SK-N-SH (cell line): Measurements from ENCODE around the gene TIMD4. TPM values are rescaled to one million over a fixed set of nuclear protein-coding genes. Genes with fewer than 3 reads are reported as not detected.
"Not testable (repeated sequence)": the region's sequence is repeated elsewhere in the genome, so short reads cannot be mapped to it uniquely, and the experiment has no call there.

ENCODE experiments used
- CTCF ChIA-PET: fragments of 300-600, 350-600 bp; formaldehyde crosslinking; extraction: SDS; loops from one replicate; lab custom pipeline; 2021; lab: Yijun Ruan, JAX
- POLR2A ChIA-PET: fragments of 350-600 bp; sonication (Branson Sonifier 250); formaldehyde crosslinking; extraction: SDS; loops from one replicate; lab custom pipeline; 2020; ENCODE audit warnings: antibody characterized with exemption, inconsistent platforms; lab: Yijun Ruan, JAX
- DNase-seq: peaks from one replicate; pipeline ENCODE4 v3.0.0; 2012
- H2AFZ ChIP-seq: fragments of 200-600 bp; sonication (generic); 2 replicates; pipeline ENCODE4 v1.8.1; 2016; ENCODE audit warnings: antibody characterized with exemption, mild to moderate bottlenecking, low read depth
- H3F3A ChIP-seq: fragments of 200-600 bp; sonication (generic); replicated peaks from 2 replicates; pipeline ENCODE3; 2016; ENCODE audit warnings: antibody characterized with exemption, mild to moderate bottlenecking; ENCODE audit not compliant: insufficient read depth
- H3K27ac ChIP-seq, 2 experiments: fragments of 200-500 bp in 1 of 2; fragments of 200-600 bp in 1 of 2; sonication (Bioruptor generic) in 1 of 2; sonication (generic), shearing (Covaris generic) in 1 of 2; 2 replicates each; pipeline versions ENCODE4 v1.5.1 to v1.6.1; 2014 to 2016; ENCODE audit warnings: low read depth in 2 of 2, inconsistent platforms in 1 of 2, low read length in 1 of 2, mild to moderate bottlenecking in 1 of 2, mixed read lengths in 1 of 2
- H3K27me3 ChIP-seq: fragments of 200-600 bp; sonication (generic), shearing (Covaris generic); 2 replicates; pipeline ENCODE4 v1.6.1; 2016; ENCODE audit warnings: mixed run types; ENCODE audit not compliant: insufficient read depth
- H3K36me3 ChIP-seq, 2 experiments: fragments of 200-500 bp in 1 of 2; fragments of 200-600 bp in 1 of 2; sonication (Bioruptor generic) in 1 of 2; sonication (generic) in 1 of 2; replicated peaks in 1 of 2; 2 replicates each; pipeline versions ENCODE3 to v1.5.1; 2014 to 2016; ENCODE audit warnings: low read length in 1 of 2, mild to moderate bottlenecking in 1 of 2; ENCODE audit not compliant: insufficient read depth in 2 of 2, control insufficient read depth in 1 of 2
- H3K4me1 ChIP-seq, 2 experiments: fragments of 200-500 bp in 1 of 2; fragments of 200-600 bp in 1 of 2; sonication (Bioruptor generic) in 1 of 2; sonication (generic), shearing (Covaris generic) in 1 of 2; 2 replicates each; pipeline versions ENCODE4 v1.5.1 to v1.6.1; 2014 to 2016; ENCODE audit warnings: low read depth in 1 of 2, low read length in 1 of 2, mixed run types in 1 of 2; ENCODE audit not compliant: insufficient read depth in 2 of 2, control insufficient read depth in 1 of 2
- H3K4me2 ChIP-seq: fragments of 200-600 bp; sonication (generic), shearing (Covaris generic); 2 replicates; pipeline ENCODE4 v1.6.1; 2017; ENCODE audit warnings: mixed run types
- H3K4me3 ChIP-seq, 2 experiments: fragments of 200-500 bp in 1 of 2; fragments of 200-600 bp in 1 of 2; sonication (Bioruptor generic) in 1 of 2; sonication (generic), shearing (Covaris generic) in 1 of 2; 2 replicates each; pipeline versions ENCODE4 v1.5.1 to v1.8.1; 2014 to 2016; ENCODE audit warnings: low read depth in 2 of 2, inconsistent platforms in 1 of 2, low read length in 1 of 2, mild to moderate bottlenecking in 1 of 2, mixed read lengths in 1 of 2, moderate library complexity in 1 of 2
- H3K79me2 ChIP-seq: fragments of 200-600 bp; sonication (generic); 2 replicates; pipeline ENCODE4 v1.8.1; 2017; ENCODE audit warnings: mild to moderate bottlenecking; ENCODE audit not compliant: insufficient read depth
- H3K9ac ChIP-seq: fragments of 200-600 bp; sonication (generic); 2 replicates; pipeline ENCODE4 v1.6.1; 2017; ENCODE audit warnings: mixed run types
- H3K9me2 ChIP-seq: fragments of 200-600 bp; sonication (generic); 2 replicates; pipeline ENCODE4 v1.6.1; 2017; ENCODE audit warnings: mixed run types
- H3K9me3 ChIP-seq: fragments of 200-600 bp; sonication (generic); 2 replicates; pipeline ENCODE4 v1.6.1; 2017; ENCODE audit warnings: mixed run types, mild to moderate bottlenecking, moderate library complexity
- H4K20me1 ChIP-seq: fragments of 200-600 bp; sonication (generic); 2 replicates; pipeline ENCODE4 v1.6.1; 2017; ENCODE audit warnings: mild to moderate bottlenecking, mixed run types; ENCODE audit not compliant: insufficient read depth
- FOXJ3 ChIP-seq: sonication (generic); formaldehyde crosslinking; IDR thresholded peaks from 2 replicates; pipeline ENCODE4 v1.5.1; 2020; ENCODE audit warnings: mild to moderate bottlenecking, missing genetic modification reagents
- GATA2 ChIP-seq: sonication (generic); formaldehyde crosslinking; IDR thresholded peaks from 2 replicates; pipeline ENCODE4 v1.5.0; 2020; ENCODE audit warnings: mild to moderate bottlenecking, missing genetic modification reagents
- JUND ChIP-seq: IDR thresholded peaks from 2 replicates; pipeline ENCODE4 v1.4.0; 2012
- MEF2A ChIP-seq: IDR thresholded peaks from 2 replicates; pipeline ENCODE4 v1.4.0; 2012; ENCODE audit warnings: low read depth, borderline replicate concordance
- MXI1 ChIP-seq: IDR thresholded peaks from 2 replicates; pipeline ENCODE4 v1.6.1; 2012; ENCODE audit warnings: mild to moderate bottlenecking, low read depth, low read length, improper control_type of control experiment
- NFIC ChIP-seq: IDR thresholded peaks from 2 replicates; pipeline ENCODE4 v1.4.0; 2012; ENCODE audit warnings: borderline replicate concordance
- RAD21 ChIP-seq: IDR thresholded peaks from 2 replicates; pipeline ENCODE4 v1.6.1; 2012; ENCODE audit warnings: mild to moderate bottlenecking, low read length
- RFX5 ChIP-seq: IDR thresholded peaks from 2 replicates; pipeline ENCODE4 v1.6.1; 2012; ENCODE audit warnings: mild to moderate bottlenecking, improper control_type of control experiment, low read length
- RXRA ChIP-seq: IDR thresholded peaks from 2 replicates; pipeline ENCODE4 v1.4.0; 2012; ENCODE audit warnings: low read depth, mild to moderate bottlenecking, borderline replicate concordance
- SIN3A ChIP-seq: IDR thresholded peaks from 2 replicates; pipeline ENCODE4 v1.6.1; 2012; ENCODE audit warnings: low read depth, mild to moderate bottlenecking, low read length, moderate library complexity, borderline replicate concordance
- SMC3 ChIP-seq: IDR thresholded peaks from 2 replicates; pipeline ENCODE4 v1.6.1; 2012; ENCODE audit warnings: low read depth, low read length, improper control_type of control experiment
- TAF1 ChIP-seq: IDR thresholded peaks from 2 replicates; pipeline ENCODE4 v1.6.1; 2012; ENCODE audit warnings: low read depth, mild to moderate bottlenecking, low read length, moderate library complexity, borderline replicate concordance
- YY1 ChIP-seq: IDR thresholded peaks from 2 replicates; pipeline ENCODE4 v1.4.0; 2012; ENCODE audit warnings: low read depth, mild to moderate bottlenecking
- WGBS: methylation state at CpG from one replicate; pipeline ENCODE4 v1.1.6; 2017; ENCODE audit warnings: low lambda C conversion rate; 5-methylcytosine and 5-hydroxymethylcytosine counted together
- polyA plus RNA-seq, 3 experiments: library from polyadenylated mRNA; depleted of rRNA; stranded (reverse); fragments of >200 nt; gene quantifications; 2 replicates each; pipeline ENCODE4 v1.2.3, GENCODE V29; 2012
- TF ChIP-seq, protein P1 (sequence below): IDR thresholded peaks from 2 replicates; pipeline ENCODE4 v1.6.1; 2012; ENCODE audit warnings: mild to moderate bottlenecking, low read depth, low read length, moderate library complexity
- TF ChIP-seq, protein P2 (sequence below): IDR thresholded peaks from 2 replicates; pipeline ENCODE4 v1.4.0; 2012; ENCODE audit warnings: low read depth, borderline replicate concordance
- TF ChIP-seq, protein P3 (sequence below): IDR thresholded peaks from 2 replicates; pipeline ENCODE4 v1.4.0; 2012; ENCODE audit warnings: low read depth
- TF ChIP-seq, protein P4 (sequence below): fragments of 150-350 bp; IDR thresholded peaks from 2 replicates; pipeline ENCODE4 v1.6.1; 2016; ENCODE audit warnings: mild to moderate bottlenecking, low read depth, low read length

The TIMD4 gene
- polyA plus RNA-seq, 1 of the 3 experiments (the other 2 are of a cell fraction): not detected

DNA sequence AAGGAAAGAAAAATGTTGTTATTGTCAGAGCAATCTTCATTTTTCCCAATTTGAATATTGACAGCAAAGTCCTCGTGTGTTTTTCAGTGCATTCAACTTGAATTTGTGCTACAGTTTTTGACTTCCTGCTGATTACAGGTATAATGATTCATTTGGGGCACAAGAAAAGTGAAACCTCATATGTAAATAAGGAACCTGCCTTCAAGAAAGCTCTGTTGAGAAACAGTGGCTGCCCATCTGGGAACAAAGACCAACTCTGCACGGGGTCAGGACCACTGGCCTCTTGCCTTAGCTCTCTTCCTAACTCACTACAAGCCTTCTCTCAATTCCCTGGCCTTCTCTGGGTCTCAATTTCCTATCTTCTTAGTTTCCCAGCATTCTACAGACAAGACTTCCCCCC lies 21.0 kb downstream of the TIMD4 start:
- Histone ChIP-seq H3F3A (no peaks in the 10 kb centered on the region), H2AFZ (no peak overlapping the region), H3K4me3 (no peak overlapping the region), H3K4me2 (no peak overlapping the region), H4K20me1 (no peaks in the 10 kb centered on the region), H3K79me2 (no peaks in the 10 kb centered on the region), H3K9ac (no peak overlapping the region), H3K4me1 (no peaks in the 10 kb centered on the region), H3K9me3 (no peaks in the 10 kb centered on the region), H3K36me3 (no peaks in the 10 kb centered on the region), H3K27me3 (no peaks in the 10 kb centered on the region), H3K9me2 (no peaks in the 10 kb centered on the region), H3K27ac (no peak overlapping the region)
- 6% methylated on average over 2 of the region's 2 CpGs for WGBS
- no peak for DNase-seq
- TF ChIP-seq GATA2 (CRISPR knock-in tag): no peak
- TF ChIP-seq, protein P1, sequence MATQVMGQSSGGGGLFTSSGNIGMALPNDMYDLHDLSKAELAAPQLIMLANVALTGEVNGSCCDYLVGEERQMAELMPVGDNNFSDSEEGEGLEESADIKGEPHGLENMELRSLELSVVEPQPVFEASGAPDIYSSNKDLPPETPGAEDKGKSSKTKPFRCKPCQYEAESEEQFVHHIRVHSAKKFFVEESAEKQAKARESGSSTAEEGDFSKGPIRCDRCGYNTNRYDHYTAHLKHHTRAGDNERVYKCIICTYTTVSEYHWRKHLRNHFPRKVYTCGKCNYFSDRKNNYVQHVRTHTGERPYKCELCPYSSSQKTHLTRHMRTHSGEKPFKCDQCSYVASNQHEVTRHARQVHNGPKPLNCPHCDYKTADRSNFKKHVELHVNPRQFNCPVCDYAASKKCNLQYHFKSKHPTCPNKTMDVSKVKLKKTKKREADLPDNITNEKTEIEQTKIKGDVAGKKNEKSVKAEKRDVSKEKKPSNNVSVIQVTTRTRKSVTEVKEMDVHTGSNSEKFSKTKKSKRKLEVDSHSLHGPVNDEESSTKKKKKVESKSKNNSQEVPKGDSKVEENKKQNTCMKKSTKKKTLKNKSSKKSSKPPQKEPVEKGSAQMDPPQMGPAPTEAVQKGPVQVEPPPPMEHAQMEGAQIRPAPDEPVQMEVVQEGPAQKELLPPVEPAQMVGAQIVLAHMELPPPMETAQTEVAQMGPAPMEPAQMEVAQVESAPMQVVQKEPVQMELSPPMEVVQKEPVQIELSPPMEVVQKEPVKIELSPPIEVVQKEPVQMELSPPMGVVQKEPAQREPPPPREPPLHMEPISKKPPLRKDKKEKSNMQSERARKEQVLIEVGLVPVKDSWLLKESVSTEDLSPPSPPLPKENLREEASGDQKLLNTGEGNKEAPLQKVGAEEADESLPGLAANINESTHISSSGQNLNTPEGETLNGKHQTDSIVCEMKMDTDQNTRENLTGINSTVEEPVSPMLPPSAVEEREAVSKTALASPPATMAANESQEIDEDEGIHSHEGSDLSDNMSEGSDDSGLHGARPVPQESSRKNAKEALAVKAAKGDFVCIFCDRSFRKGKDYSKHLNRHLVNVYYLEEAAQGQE: no peak
- TF ChIP-seq, protein P2, sequence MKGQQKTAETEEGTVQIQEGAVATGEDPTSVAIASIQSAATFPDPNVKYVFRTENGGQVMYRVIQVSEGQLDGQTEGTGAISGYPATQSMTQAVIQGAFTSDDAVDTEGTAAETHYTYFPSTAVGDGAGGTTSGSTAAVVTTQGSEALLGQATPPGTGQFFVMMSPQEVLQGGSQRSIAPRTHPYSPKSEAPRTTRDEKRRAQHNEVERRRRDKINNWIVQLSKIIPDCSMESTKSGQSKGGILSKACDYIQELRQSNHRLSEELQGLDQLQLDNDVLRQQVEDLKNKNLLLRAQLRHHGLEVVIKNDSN: no peak
- TF ChIP-seq, protein P3, sequence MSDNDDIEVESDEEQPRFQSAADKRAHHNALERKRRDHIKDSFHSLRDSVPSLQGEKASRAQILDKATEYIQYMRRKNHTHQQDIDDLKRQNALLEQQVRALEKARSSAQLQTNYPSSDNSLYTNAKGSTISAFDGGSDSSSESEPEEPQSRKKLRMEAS: no peak
- no peak for TF ChIP-seq YY1
- no peak for TF ChIP-seq MEF2A
- no peak for TF ChIP-seq SIN3A
- no peak for TF ChIP-seq FOXJ3
- TF ChIP-seq, protein P4, sequence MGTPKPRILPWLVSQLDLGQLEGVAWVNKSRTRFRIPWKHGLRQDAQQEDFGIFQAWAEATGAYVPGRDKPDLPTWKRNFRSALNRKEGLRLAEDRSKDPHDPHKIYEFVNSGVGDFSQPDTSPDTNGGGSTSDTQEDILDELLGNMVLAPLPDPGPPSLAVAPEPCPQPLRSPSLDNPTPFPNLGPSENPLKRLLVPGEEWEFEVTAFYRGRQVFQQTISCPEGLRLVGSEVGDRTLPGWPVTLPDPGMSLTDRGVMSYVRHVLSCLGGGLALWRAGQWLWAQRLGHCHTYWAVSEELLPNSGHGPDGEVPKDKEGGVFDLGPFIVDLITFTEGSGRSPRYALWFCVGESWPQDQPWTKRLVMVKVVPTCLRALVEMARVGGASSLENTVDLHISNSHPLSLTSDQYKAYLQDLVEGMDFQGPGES: no peak
- TF ChIP-seq RFX5: no peak
- no peak for TF ChIP-seq RAD21
- no peak for TF ChIP-seq TAF1
- TF ChIP-seq MXI1: no peak
- no peak for TF ChIP-seq RXRA
- TF ChIP-seq JUND: no peak
- TF ChIP-seq SMC3: no peak
- no peak for TF ChIP-seq NFIC
- CTCF ChIA-PET: no interaction called here
- POLR2A ChIA-PET: no interaction called here

DNA sequence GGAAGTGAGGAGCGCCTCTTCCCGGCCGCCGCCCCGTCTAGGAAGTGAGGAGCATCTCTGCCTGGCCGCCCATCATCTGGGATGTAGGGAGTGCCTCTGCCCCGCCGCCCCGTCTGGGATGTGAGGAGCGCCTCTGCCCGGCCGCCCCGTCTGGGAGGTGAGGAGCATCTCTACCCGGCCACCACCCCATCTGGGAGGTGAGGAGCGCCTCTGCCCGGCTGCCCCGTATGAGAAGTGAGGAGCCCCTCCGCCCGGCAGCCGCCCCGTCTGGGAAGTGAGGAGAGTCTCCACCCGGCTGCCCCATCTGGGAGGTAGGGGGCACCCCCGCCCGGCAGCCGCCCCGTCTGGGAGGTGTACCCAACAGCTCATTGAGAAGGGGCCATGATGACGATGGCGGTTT lies 22.6 kb downstream of the TIMD4 start:
- POLR2A ChIA-PET, H3K27ac ChIP-seq, H4K20me1 ChIP-seq, H3K4me1 ChIP-seq, H3K9ac ChIP-seq, H3K27me3 ChIP-seq, H3K9me2 ChIP-seq, DNase-seq, H3K79me2 ChIP-seq, H3K9me3 ChIP-seq, H3K4me3 ChIP-seq, H3K4me2 ChIP-seq, H3F3A ChIP-seq, CTCF ChIA-PET, H3K36me3 ChIP-seq, H2AFZ ChIP-seq: not testable (repeated sequence)
- WGBS: 78% methylated on average over 15 of the region's 28 CpGs
